NCI-H748 (cell line): Measurements from ENCODE around the gene SLC39A13.

Experiments used
- DNase-seq: peaks from one replicate; lab custom pipeline; 2025; ENCODE audit not compliant: unreplicated experiment; lab: John Stamatoyannopoulos, UW

The SLC39A13 gene

DNA sequence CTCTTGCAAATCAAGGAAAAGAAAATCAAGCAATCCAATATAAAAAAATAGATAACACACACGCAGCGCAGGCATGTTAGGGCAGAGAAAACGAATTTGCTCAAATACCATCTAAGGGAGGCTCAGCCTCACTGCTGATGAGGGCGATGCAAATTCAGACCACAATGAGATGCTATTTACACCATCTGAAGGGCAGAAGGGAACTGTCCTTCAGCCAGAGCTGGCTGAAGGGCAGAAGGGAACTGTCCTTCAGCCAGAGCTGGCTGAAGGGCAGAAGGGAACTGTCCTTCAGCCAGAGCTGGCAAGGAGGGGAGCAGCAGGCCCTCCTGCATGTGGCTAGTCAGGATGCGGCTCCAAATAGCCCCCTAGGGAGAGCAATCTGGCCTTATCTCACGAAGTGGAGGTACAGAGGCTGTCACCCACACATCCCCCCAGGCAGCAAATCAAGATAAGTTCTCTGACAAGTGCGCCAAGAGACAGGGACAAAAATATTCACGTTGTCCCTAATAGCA lies 7.6 kb upstream of the SLC39A13 start:
- DNase-seq, result no peak

- DNase-seq, result no peak
These were observed 5.3 kb upstream of the SLC39A13 start for GRCh38 chr11:47403135-47403534.

GRCh38 chr11:47403571-47403970 lies 4.8 kb upstream of the SLC39A13 start:
- no peak for DNase-seq

DNA sequence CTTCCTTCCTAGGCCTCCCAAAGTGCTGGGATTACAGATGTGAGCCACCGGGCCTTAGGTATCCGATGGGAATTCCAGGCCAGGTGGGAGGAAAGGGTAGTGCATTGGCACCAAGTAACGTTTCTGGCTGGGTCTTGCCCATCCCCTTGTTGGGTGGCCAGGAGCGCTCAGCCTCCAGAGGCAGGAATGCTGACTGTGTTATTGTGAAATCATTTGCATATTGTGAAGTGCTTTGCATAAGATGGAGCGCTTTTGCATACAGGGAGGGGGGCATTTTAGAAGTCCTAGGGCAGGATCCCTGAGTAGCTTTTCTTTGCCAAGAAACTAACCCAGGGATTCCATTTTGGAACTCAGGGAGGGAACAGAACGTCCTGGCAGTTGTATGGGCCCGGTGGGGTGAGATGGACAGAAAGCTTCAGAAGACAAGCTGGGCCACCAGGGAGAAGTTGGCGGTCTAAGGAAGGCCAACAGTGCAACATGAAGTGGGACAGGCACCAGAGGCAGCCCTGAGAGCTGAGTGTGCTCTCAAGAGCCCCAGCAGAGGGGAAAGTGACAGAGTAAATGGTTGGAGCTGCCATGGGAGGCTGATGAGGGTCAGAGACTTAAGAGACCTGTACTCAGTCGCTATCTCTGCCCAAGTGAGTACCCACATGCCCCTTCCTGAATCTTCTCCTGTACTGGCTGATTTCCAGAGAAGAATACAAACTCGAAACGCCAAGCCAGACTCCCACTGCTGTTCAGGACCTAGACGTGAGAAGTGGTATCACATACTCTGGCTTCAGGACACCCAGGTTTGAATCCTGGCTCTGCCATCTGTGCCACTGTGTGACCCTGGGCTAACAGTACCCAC lies 1.3 kb upstream of the SLC39A13 start:
- DNase-seq, result no peak

DNA sequence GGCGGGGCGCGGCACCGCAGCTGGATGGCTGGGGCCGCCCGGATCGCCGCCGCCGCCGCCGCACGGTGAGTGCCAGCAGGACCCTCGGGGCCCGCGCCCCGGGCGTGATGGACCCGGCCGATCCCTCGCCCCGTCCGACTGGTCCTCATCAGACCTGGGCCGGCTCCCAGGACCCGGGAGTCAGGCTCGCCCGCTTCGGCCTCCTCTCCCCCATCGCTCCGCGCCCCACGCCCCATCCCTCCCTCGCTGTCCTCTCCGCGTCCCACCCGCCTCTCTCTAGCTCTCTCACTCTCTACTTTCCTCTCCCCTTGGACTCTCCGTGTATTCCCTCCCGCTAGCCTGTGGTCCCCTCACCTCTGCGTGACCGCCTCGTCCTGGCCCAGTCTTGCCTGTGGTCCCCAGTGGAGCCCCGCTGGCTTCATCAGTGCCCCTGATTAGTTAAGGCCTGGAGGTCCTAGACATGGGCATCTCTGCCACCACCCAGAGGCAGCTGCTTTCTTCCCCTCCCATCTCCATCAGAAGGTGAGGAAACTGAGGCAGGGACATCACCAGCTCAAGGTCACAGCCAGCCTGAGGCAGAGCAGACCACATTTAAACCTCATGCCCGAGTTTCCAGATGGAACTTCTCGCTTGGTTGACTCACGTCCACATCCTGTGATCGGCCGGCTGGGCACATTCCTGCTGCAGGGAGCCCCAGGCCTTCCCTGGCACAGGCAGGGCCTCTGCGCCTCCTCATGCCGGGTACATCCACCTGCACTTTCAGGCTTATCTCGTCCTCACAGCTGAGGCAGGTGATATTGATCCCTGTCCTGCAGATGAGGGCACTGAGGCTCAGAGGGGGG lies 429 bp downstream of the SLC39A13 start:
- DNase-seq, result peak; percentile 72

DNA sequence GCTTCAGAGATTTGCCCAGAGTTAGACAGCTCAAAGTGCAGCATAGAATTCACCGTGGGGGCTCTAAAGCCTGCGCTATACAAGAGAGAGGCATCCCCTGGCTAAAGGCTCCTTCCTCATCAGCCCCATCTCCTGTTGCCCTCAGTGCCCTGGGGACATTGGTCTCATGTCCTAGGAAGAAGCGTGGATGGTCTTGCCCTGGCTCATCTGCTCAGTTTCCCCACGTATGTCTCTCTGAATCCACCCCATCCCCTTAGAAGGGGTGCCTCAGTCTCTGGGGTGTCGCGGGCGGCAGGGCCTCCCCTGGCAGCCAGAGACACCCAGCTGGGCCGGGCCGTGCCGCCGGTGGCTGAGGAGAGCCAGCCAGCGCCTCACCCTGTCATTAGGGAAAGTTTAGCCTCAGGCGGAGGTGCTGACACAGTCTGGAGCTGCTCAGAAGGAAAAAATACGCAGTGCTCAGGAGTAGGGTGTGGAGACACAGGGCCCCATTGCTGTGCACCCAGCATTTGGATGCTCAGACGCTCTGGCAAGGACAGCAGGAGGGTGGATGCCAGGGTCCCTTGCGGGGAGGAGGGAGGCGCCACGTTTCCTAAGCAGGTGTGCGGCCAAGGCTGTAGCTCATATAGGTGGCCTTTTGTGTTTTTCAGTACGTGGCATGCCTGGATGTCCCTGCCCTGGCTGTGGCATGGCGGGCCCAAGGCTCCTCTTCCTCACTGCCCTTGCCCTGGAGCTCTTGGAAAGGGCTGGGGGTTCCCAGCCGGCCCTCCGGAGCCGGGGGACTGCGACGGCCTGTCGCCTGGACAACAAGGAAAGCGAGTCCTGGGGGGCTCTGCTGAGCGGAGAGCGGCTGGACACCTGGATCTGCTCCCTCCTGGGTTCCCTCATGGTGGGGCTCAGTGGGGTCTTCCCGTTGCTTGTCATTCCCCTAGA lies 1.3 kb downstream of the SLC39A13 start:
- no peak for DNase-seq

- no peak for DNase-seq
These were observed 2.2 kb downstream of the SLC39A13 start for GRCh38 chr11:47410370-47411264.

DNA sequence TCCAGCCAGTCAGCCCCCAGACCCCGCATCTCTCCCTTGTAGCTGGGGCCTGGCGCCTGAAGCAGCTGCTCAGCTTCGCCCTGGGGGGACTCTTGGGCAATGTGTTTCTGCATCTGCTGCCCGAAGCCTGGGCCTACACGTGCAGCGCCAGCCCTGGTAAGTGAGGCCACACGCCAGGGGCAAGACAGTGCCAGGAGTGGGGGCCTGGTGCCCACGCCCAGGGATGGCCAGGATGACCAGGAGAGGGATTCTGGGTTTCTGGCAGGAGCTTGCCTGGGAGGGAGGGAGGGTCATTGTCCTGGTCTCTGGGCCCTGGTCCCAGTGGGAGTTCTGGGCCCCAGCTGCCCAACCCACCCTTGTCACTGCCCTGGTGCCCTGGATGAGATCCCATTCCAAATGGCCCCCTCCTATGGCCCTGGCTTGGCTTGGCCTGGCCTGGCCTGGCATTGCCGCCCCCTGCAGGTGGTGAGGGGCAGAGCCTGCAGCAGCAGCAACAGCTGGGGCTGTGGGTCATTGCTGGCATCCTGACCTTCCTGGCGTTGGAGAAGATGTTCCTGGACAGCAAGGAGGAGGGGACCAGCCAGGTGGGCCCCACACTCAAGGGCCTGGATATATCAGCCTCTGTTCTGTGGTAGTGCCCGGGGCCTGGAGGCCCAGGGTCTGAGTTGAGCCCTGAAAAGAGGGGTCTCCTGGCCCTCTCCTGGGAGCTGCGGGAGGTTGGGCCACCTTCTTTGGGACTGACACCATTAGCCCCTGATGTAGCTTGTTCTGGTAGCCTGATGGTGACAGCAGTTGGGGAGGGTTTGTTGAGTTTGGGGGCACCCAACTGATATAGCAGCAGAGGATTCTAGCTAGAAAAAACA lies 3.7 kb downstream of the SLC39A13 start:
- peak; percentile 38 for DNase-seq

DNA sequence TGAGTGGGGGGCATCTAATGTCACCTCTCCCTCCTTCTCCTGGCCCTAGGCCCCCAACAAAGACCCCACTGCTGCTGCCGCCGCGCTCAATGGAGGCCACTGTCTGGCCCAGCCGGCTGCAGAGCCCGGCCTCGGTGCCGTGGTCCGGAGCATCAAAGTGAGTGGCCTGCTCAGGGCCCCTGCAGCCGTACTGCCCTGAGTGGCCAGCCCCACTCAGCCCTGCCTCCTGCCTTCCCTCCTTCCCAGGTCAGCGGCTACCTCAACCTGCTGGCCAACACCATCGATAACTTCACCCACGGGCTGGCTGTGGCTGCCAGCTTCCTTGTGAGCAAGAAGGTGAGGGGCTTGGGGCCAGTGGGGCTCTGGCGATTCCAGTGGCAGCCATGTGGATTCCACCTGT lies 5.0 kb downstream of the SLC39A13 start:
- no peak for DNase-seq

GRCh38 chr11:47413908-47414684 lies 5.7 kb downstream of the SLC39A13 start:
- no peak for DNase-seq

- DNase-seq, result no peak
These were observed 6.3 kb downstream of the SLC39A13 start for GRCh38 chr11:47414685-47415070.

- no peak for DNase-seq
These were observed 6.9 kb downstream of the SLC39A13 start for GRCh38 chr11:47415091-47415854.

- DNase-seq, result no peak
These were observed 7.6 kb downstream of the SLC39A13 start for GRCh38 chr11:47415949-47416472.

DNA sequence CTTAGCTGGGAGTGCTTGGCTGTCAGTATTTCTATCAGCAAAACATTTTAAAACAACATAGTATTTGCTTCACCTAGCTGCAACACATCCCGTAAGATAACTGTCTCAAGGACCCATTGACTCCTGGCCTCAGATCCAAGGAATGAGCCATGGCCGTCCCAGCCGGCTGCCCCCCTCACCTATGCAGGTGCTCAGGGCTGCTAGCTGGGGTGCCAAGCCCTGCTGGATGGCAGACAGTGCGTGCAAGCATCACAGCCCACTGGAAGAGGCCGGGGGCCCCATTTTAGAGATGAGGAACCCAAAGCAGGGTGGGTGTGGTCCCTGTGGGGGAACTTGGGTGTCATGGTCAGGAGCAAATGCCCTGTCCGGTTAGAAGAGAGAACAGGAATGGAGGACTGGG lies 9.3 kb downstream of the SLC39A13 start:
- no peak for DNase-seq

DNA sequence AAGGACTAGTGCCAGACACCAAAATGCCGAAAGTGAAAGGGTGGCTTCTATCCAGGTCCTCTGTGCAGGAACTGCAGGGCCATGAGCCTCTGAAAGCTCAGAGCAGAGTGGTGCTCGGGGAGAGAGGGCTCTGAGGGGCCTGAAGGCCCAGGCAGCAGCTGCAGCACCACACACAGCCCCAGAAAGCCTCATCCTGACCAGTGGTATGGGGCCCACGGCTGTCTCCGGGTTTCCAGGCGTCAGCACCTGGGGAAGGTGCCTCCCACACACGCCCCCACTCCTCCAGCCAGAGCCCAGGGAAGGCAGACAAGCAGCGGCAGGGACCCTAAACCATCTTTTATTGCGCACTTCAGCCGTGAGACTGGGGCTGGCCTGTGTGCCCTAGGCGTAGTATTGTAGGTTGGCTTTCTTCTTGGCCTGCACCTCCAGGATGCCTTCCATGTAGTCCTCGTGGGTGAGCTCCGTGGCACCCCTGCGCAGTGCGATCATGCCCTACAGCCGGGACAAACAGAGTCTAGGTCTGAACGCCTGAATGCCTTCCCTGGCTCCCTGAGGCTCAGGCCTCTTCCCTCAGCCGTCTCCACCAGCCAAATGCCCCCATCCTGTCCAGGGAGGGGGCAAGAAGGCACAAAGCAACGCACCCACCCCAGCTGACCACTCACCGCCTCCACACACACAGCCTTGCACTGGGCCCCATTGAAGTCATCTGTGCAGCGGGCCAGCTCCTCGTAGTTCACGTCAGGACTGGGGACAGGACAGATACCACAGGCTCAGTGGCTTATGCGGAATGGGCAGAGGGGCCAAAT lies 10.3 kb downstream of the SLC39A13 start:
- no peak for DNase-seq

DNA sequence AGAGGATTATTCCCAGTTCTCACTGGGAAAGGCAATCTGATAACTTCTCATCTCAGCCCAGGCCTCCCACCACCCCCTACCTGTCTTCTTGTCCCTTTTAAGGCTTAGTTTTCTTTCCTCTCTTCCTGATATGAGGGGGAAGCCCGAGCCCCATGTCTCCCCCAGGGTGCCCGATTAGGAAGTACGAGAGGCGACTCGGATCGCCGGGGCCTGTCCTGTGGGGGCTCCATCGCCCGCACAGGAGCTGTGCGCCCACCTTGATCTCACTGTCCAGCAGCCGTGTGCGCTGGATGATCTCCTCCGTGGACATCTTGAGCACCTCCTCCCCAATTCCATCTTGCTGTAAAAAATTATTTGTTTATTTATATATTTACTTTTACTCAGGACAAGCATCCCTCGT lies 17.2 kb downstream of the SLC39A13 start:
- DNase-seq, result no peak
